Prostate gland (tissue), 2 donors: ENCODE measurements around the gene GMDS. TPM values are rescaled to one million over a fixed set of nuclear protein-coding genes. Genes with fewer than 3 reads are reported as not detected.

Experiments used
- DNase-seq: peaks from one replicate; pipeline ENCODE4 v3.0.0-alpha.2; 2019; ENCODE audit warnings: low spot score
- H3K27ac ChIP-seq, 2 donors: fragments of 200-600 bp; sonication (generic); 2 replicates each; pipeline ENCODE4 v1.5.1; 2017 to 2019
- H3K27me3 ChIP-seq: fragments of 200-600 bp; sonication (generic); replicated peaks from 2 replicates; pipeline ENCODE4 v1.5.1; 2019; ENCODE audit not compliant: insufficient read depth
- H3K36me3 ChIP-seq, 2 donors: fragments of 200-600 bp; sonication (generic); 1 replicate in 1 of 2; 2 replicates in 1 of 2; pipeline versions ENCODE4 v1.5.1 to v1.8.1; 2017 to 2019
- H3K4me1 ChIP-seq: fragments of 200-600 bp; sonication (generic); replicated peaks from 2 replicates; pipeline ENCODE4 v1.5.1; 2019
- H3K4me3 ChIP-seq, 2 donors: fragments of 200-600 bp; sonication (generic); 2 replicates each; pipeline ENCODE4 v1.5.1; 2017 to 2019
- H3K9me3 ChIP-seq: fragments of 200-600 bp; sonication (generic); 2 replicates; pipeline ENCODE4 v1.5.1; 2017
- POLR2A ChIP-seq: fragments of 450-650 bp; IDR thresholded peaks from one replicate; pipeline ENCODE4 v1.6.1; 2016; ENCODE audit warnings: antibody characterized with exemption, mild to moderate bottlenecking
- POLR2AphosphoS5 ChIP-seq: sonication (generic); formaldehyde crosslinking; IDR thresholded peaks from one replicate; pipeline ENCODE4 v1.6.1; 2017; ENCODE audit warnings: antibody characterized with exemption
- WGBS: methylation state at CpG from one replicate; pipeline ENCODE4 v1.1.5; 2018; 5-methylcytosine and 5-hydroxymethylcytosine counted together
- intact Hi-C: fragments of 100-400 bp; cut with DNase I; formaldehyde crosslinking; loops from one replicate; pipeline ENCODE4 v1.14.2; 2022
- total RNA-seq, 2 donors: library from RNA; depleted of rRNA; stranded (reverse); fragments of >200 nt; gene quantifications; one replicate each; pipeline ENCODE4 v1.1.0, GENCODE V29; 2016
- TF ChIP-seq, protein P1 (sequence below), 4 experiments: fragments of 200-600 bp in 2 of 4; fragments of 450-650 bp in 2 of 4; sonication (generic) in 2 of 4; IDR thresholded peaks; 1 replicate in 3 of 4; 2 replicates in 1 of 4; pipeline ENCODE4 v1.5.1; 2016 to 2019; ENCODE audit warnings: antibody characterized with exemption in 4 of 4, mild to moderate bottlenecking in 2 of 4, moderate library complexity in 2 of 4

The GMDS gene
- total RNA-seq, 2 donors from 2014 or later, result 24.9 to 29.9 TPM

DNA sequence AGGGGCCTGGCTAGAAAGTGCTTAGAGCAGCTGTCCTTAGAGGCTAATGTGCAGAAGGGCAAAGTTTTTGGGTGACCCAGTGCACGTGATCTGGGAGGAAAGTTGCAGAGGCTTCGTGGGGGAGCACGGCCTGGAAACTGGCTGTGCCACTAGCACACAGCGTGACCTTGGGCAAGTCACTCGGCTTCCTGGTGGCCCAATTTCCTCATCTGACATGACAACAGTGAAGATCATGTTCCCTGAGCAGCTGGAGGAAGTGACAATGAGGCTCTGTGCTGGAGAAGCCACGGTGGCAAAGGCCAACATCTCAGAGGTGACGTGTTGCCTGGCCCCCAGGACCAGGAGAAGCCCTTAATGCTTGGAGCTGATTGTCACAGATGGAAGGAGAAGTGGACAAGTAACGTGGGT, 536.2 kb downstream of the GMDS start:
- TF ChIP-seq POLR2A, result no peak
- TF ChIP-seq, protein P1, sequence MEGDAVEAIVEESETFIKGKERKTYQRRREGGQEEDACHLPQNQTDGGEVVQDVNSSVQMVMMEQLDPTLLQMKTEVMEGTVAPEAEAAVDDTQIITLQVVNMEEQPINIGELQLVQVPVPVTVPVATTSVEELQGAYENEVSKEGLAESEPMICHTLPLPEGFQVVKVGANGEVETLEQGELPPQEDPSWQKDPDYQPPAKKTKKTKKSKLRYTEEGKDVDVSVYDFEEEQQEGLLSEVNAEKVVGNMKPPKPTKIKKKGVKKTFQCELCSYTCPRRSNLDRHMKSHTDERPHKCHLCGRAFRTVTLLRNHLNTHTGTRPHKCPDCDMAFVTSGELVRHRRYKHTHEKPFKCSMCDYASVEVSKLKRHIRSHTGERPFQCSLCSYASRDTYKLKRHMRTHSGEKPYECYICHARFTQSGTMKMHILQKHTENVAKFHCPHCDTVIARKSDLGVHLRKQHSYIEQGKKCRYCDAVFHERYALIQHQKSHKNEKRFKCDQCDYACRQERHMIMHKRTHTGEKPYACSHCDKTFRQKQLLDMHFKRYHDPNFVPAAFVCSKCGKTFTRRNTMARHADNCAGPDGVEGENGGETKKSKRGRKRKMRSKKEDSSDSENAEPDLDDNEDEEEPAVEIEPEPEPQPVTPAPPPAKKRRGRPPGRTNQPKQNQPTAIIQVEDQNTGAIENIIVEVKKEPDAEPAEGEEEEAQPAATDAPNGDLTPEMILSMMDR (IDR thresholded peaks at IDR 0.05), result no peak
- H3K9me3 ChIP-seq, result no peaks in the 10 kb centered on the region
- 88% methylated on average over 8 of the region's 8 CpGs for WGBS
- no peak overlapping the region for H3K27ac ChIP-seq
- intact Hi-C loops, result no loop called here
- H3K4me1 ChIP-seq, result no peaks in the 10 kb centered on the region
- no peak for DNase-seq
- no peak overlapping the region for H3K4me3 ChIP-seq
- H3K36me3 ChIP-seq, result no peaks in the 10 kb centered on the region
- no peaks in the 10 kb centered on the region for H3K27me3 ChIP-seq

DNA sequence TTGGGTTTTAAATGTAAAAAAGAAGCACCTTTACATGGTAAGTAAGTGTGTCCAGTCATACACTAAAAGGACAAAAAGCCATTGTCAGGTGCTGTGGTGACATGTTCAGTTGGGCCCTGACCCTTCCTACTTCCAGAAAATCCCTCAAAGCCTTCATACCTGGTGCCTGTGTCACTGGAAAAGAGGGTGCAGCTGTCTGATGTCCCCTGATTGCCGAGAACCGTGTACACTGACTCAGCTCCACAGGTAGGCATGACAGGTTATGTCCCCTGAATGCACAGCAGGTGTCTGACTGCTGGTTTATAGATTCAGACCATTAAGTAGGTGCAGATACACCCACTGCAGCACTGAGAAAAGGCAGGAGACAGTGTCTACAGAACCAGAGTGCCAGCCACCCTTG, 536.6 kb downstream of the GMDS start:
- H3K9me3 ChIP-seq, result no peaks in the 10 kb centered on the region
- H3K4me1 ChIP-seq, result no peaks in the 10 kb centered on the region
- TF ChIP-seq POLR2A (no peak), POLR2AphosphoS5 (no peak)
- TF ChIP-seq, protein P1 (IDR thresholded peaks at IDR 0.05), result no peak
- intact Hi-C loops, result no loop called here
- no peaks in the 10 kb centered on the region for H3K36me3 ChIP-seq
- DNase-seq, result no peak
- no peaks in the 10 kb centered on the region for H3K27me3 ChIP-seq
- H3K27ac ChIP-seq, result no peak overlapping the region
- WGBS, result 96% methylated on average over 2 of the region's 2 CpGs
- H3K4me3 ChIP-seq, result no peak overlapping the region

DNA sequence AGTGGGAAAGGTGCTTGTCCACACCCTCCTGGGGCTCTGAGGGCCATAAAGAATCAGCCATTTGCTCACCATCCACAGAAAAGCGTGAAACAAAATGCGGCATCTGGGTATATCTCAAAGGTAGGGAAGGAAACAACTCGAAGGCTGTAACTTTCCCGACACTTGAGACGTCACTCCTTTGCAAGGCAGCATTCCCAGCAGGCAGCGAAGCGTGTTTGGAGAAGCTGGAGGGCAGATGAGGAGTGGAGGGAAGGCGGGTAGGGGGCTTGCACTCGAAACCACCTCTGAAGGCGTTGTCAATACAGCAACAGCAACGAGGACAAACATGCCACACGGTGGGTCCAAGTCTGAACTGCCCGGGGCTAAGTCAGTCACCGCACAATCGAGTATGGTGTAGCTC, 537.3 kb downstream of the GMDS start:
- no peak for DNase-seq
- WGBS, result 86% methylated on average over 15 of the region's 15 CpGs
- Histone ChIP-seq H3K9me3 (no peaks in the 10 kb centered on the region), H3K36me3 (no peaks in the 10 kb centered on the region), H3K27ac (no peak overlapping the region), H3K27me3 (no peaks in the 10 kb centered on the region), H3K4me3 (no peak overlapping the region), H3K4me1 (no peaks in the 10 kb centered on the region)
- no peak for TF ChIP-seq POLR2A
- TF ChIP-seq, protein P1 (IDR thresholded peaks at IDR 0.05), result no peak
- no peak for TF ChIP-seq POLR2AphosphoS5
- intact Hi-C loops, result no loop called here

DNA sequence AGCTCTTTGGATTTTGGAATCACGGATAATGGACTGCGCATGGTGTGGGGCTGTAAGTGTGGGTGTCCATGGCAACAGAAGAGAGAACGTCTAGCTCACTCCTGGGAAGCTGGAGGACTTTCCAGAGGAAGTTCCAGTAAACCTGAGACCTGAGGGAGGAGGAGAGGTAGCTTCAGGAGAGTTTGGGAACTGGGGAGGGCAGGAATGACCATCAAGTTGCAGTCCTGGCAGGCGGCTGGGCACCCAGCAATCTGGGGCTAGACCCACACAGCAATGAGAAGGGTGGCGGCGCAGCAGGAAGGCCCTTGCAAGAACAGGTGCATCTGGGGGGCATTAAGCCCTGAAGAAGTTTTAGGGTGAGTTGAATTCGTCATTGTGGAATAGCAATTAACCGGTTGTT, 539.8 kb downstream of the GMDS start:
- 98% methylated on average over 8 of the region's 8 CpGs for WGBS
- no peaks in the 10 kb centered on the region for H3K27me3 ChIP-seq
- H3K4me1 ChIP-seq, result no peaks in the 10 kb centered on the region
- H3K27ac ChIP-seq, result no peak overlapping the region
- H3K9me3 ChIP-seq, result no peaks in the 10 kb centered on the region
- no peak for DNase-seq
- no peak overlapping the region for H3K4me3 ChIP-seq
- no peaks in the 10 kb centered on the region for H3K36me3 ChIP-seq
- intact Hi-C loops, result no loop called here
- TF ChIP-seq, protein P1 (IDR thresholded peaks at IDR 0.05), result no peak

DNA sequence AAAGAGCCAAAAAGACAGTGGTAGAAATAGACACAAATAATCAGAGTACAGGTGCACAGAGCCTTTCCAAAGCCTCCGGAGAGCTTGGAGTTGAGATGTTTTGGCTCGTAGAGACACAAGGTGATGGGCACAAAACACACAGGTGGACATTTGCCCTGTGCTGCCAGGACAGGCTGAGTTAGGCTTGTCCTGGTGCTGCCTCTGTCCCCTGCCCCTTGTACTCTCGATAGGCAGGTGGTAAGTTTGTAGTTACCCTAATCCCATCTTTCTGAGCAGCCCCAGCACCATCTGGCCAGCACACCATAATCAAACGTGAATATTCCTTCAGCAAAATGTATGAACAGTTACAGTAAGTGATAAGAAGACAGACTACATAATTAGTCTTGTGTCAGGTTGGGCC, 540.2 kb downstream of the GMDS start:
- Histone ChIP-seq H3K9me3 (no peaks in the 10 kb centered on the region), H3K27me3 (no peaks in the 10 kb centered on the region), H3K27ac (no peak overlapping the region), H3K36me3 (no peaks in the 10 kb centered on the region), H3K4me3 (no peak overlapping the region), H3K4me1 (no peaks in the 10 kb centered on the region)
- DNase-seq, result no peak
- intact Hi-C loops, result no loop called here
- no peak for TF ChIP-seq POLR2AphosphoS5
- TF ChIP-seq, protein P1 (IDR thresholded peaks at IDR 0.05), result no peak
- 86% methylated on average over 4 of the region's 4 CpGs for WGBS
